A673 (cell line): Measurements from ENCODE around the gene SPIRE1. TPM values are rescaled to one million over a fixed set of nuclear protein-coding genes. Genes with fewer than 3 reads are reported as not detected.

Experiments
- BruUV-seq: library from RNA; stranded (reverse); fragments of 400-500 nt; replicated peaks from 2 replicates; lab custom pipeline; 2021; lab: Mats Ljungman, UMichigan
- CTCF ChIA-PET: fragments of 300-600 bp; sonication (Branson Sonifier 250); formaldehyde crosslinking; loops from one replicate; lab custom pipeline; 2022; ENCODE audit warnings: antibody characterized with exemption; lab: Charles Lee
- POLR2A ChIA-PET: fragments of 300-600 bp; sonication (Branson Sonifier 250); formaldehyde crosslinking; loops from one replicate; lab custom pipeline; 2022; ENCODE audit warnings: antibody characterized with exemption; ENCODE audit not compliant: low non-redundant PET; lab: Charles Lee
- DNase-seq: peaks from one replicate; pipeline ENCODE4 v3.0.0-alpha.2; 2015; ENCODE audit warnings: low spot score
- H3K27ac ChIP-seq: fragments of 200-600 bp; sonication (generic); 2 replicates; pipeline ENCODE4 v1.5.1; 2016; ENCODE audit warnings: mixed run types, low read depth, mild to moderate bottlenecking, mixed read lengths, antibody characterized with exemption, low read length; ENCODE audit not compliant: poor library complexity, severe bottlenecking
- H3K27me3 ChIP-seq: fragments of 200-600 bp; sonication (generic); replicated peaks from 2 replicates; pipeline ENCODE4 v1.6.1; 2017; ENCODE audit warnings: mixed run types, low read depth, mild to moderate bottlenecking, mixed read lengths, antibody characterized with exemption, low read length; ENCODE audit not compliant: insufficient read depth, poor library complexity
- H3K36me3 ChIP-seq: fragments of 200-600 bp; sonication (generic); 2 replicates; pipeline ENCODE4 v1.6.1; 2016; ENCODE audit warnings: mixed run types, mild to moderate bottlenecking, mixed read lengths, antibody characterized with exemption, low read length; ENCODE audit not compliant: insufficient read depth, poor library complexity, severe bottlenecking
- H3K4me1 ChIP-seq: fragments of 200-600 bp; sonication (generic); 2 replicates; pipeline ENCODE4 v1.6.1; 2017; ENCODE audit warnings: mixed run types, mild to moderate bottlenecking, mixed read lengths, antibody characterized with exemption, low read length; ENCODE audit not compliant: insufficient read depth, poor library complexity, severe bottlenecking
- H3K4me3 ChIP-seq: fragments of 200-600 bp; sonication (generic); 2 replicates; pipeline ENCODE4 v1.5.1; 2016; ENCODE audit warnings: low read depth, mixed run types, mild to moderate bottlenecking, mixed read lengths, low read length; ENCODE audit not compliant: poor library complexity, severe bottlenecking
- H3K9me3 ChIP-seq: fragments of 200-600 bp; sonication (generic); 2 replicates; pipeline ENCODE4 v1.6.1; 2016; ENCODE audit warnings: mixed run types, low read depth, mild to moderate bottlenecking, mixed read lengths, antibody characterized with exemption, low read length; ENCODE audit not compliant: poor library complexity, severe bottlenecking
- CTCF ChIP-seq: fragments of 300-800, 200-600 bp; sonication (generic); conservative IDR thresholded peaks from 2 replicates; pipeline ENCODE4 v1.5.1; 2017; ENCODE audit warnings: low read depth, mild to moderate bottlenecking, antibody characterized with exemption, low read length, moderate library complexity, mixed read lengths
- EZH2 ChIP-seq: fragments of 200-600 bp; sonication (generic); IDR thresholded peaks from 2 replicates; pipeline ENCODE4 v1.6.1; 2017; ENCODE audit warnings: borderline replicate concordance, low read depth, mild to moderate bottlenecking, mixed read lengths, antibody characterized with exemption, low read length; ENCODE audit not compliant: poor library complexity, severe bottlenecking
- intact Hi-C: fragments of 100-400 bp; cut with micrococcal nuclease; formaldehyde crosslinking; loops from one replicate; pipeline ENCODE4 v1.10.0; 2022; ENCODE audit not compliant: unreplicated experiment
- total RNA-seq: library from RNA; stranded (reverse); gene quantifications from 2 replicates; pipeline ENCODE4 v1.2.3, GENCODE V29; 2021

Gene SPIRE1
- total RNA-seq, 1 experiment from 2014 or later = 18.1 TPM

GRCh38 chr18:12452784-12453183 lies 205.1 kb downstream of the SPIRE1 start:
- H3K4me1 ChIP-seq = no peaks in the 10 kb centered on the region
- ChIA-PET CTCF (no interaction called here), POLR2A (no interaction called here)
- H3K9me3 ChIP-seq = no peaks in the 10 kb centered on the region
- BruUV-seq = no TSS peak
- H3K4me3 ChIP-seq = no peak overlapping the region
- no peaks in the 10 kb centered on the region for H3K27me3 ChIP-seq
- H3K27ac ChIP-seq = no peak overlapping the region
- intact Hi-C loops = no loop called here
- H3K36me3 ChIP-seq = peaks cover 6% of the 10 kb centered on the region
- DNase-seq = no peak
- TF ChIP-seq CTCF (no peak), EZH2 (no peak)

- intact Hi-C loops = no loop called here
These were observed 206.5 kb downstream of the SPIRE1 start for GRCh38 chr18:12451428-12451827.

GRCh38 chr18:12449051-12449785 lies 208.7 kb downstream of the SPIRE1 start:
- CTCF ChIA-PET = interaction anchor here (0.6 kb wide), 1 partner anchor 483 kb away, joined by 4 read pairs; no protein-coding TSS in a partner anchor
- Histone ChIP-seq H3K9me3 (no peaks in the 10 kb centered on the region), H3K4me3 (no peak overlapping the region), H3K27ac (no peak overlapping the region), H3K27me3 (no peaks in the 10 kb centered on the region), H3K36me3 (peaks cover 6% of the 10 kb centered on the region), H3K4me1 (no peaks in the 10 kb centered on the region)
- TF ChIP-seq EZH2 (no peak), CTCF (no peak)
- no peak for DNase-seq
- BruUV-seq = no TSS peak
- intact Hi-C loops = no loop called here
- POLR2A ChIA-PET = interaction anchor here (0.7 kb wide), 1 partner anchor 72 kb away, joined by 4 read pairs; the partner anchor contains the start of gene AFG3L2

More at GRCh38 chr18:12451428-12451827, 206.5 kb downstream of the SPIRE1 start:
- TF ChIP-seq EZH2 (no peak), CTCF (no peak)
- BruUV-seq = no TSS peak
- POLR2A ChIA-PET = no interaction called here
- DNase-seq = no peak
- Histone ChIP-seq H3K36me3 (peaks cover 6% of the 10 kb centered on the region), H3K4me3 (no peak overlapping the region), H3K4me1 (no peaks in the 10 kb centered on the region), H3K9me3 (no peaks in the 10 kb centered on the region), H3K27me3 (no peaks in the 10 kb centered on the region), H3K27ac (no peak overlapping the region)
- CTCF ChIA-PET = no interaction called here
